HUES48 (cell line): ENCODE data around the gene RBM5.

ENCODE experiments used
- H3K27ac ChIP-seq: one replicate; pipeline ENCODE4 v1.7.0; 2013; ENCODE audit warnings: low read depth, low read length, inconsistent platforms
- H3K27me3 ChIP-seq: 2 replicates; pipeline ENCODE4 v1.6.1; 2013; ENCODE audit warnings: mild to moderate bottlenecking, low read length; ENCODE audit not compliant: control insufficient read depth, insufficient read depth
- H3K36me3 ChIP-seq: 2 replicates; pipeline ENCODE4 v1.6.1; 2013; ENCODE audit warnings: low read length; ENCODE audit not compliant: control insufficient read depth, insufficient read depth
- H3K4me1 ChIP-seq: 2 replicates; pipeline ENCODE4 v1.6.1; 2013; ENCODE audit warnings: mild to moderate bottlenecking, low read length; ENCODE audit not compliant: control insufficient read depth, insufficient read depth
- H3K4me3 ChIP-seq: 2 replicates; pipeline ENCODE4 v1.5.1; 2013; ENCODE audit warnings: mild to moderate bottlenecking, low read depth, low read length
- H3K9ac ChIP-seq: 2 replicates; pipeline ENCODE4 v1.6.1; 2013; ENCODE audit warnings: mild to moderate bottlenecking, low read depth, low read length, moderate library complexity
- H3K9me3 ChIP-seq: 2 replicates; pipeline ENCODE4 v1.6.1; 2013; ENCODE audit warnings: low read length; ENCODE audit not compliant: control insufficient read depth, insufficient read depth

RBM5 gene

GRCh38 chr3:50128001-50128400, 39.3 kb downstream of the RBM5 start:
- Histone ChIP-seq H3K4me1 (peaks cover 20% of the 10 kb centered on the region), H3K27me3 (no peaks in the 10 kb centered on the region), H3K27ac (no peak overlapping the region), H3K4me3 (no peak overlapping the region), H3K36me3 (no peaks in the 10 kb centered on the region), H3K9ac (no peak overlapping the region), H3K9me3 (no peaks in the 10 kb centered on the region)

GRCh38 chr3:50130436-50130835, 41.7 kb downstream of the RBM5 start:
- H3K27ac ChIP-seq = no peak overlapping the region
- no peak overlapping the region for H3K9ac ChIP-seq
- H3K36me3 ChIP-seq = no peaks in the 10 kb centered on the region
- no peak overlapping the region for H3K4me3 ChIP-seq
- H3K27me3 ChIP-seq = no peaks in the 10 kb centered on the region
- H3K4me1 ChIP-seq = peaks cover 13% of the 10 kb centered on the region
- H3K9me3 ChIP-seq = no peaks in the 10 kb centered on the region

- Histone ChIP-seq H3K36me3 (no peaks in the 10 kb centered on the region), H3K4me3 (no peak overlapping the region), H3K27ac (no peak overlapping the region), H3K27me3 (no peaks in the 10 kb centered on the region), H3K4me1 (peaks cover 2% of the 10 kb centered on the region), H3K9me3 (no peaks in the 10 kb centered on the region), H3K9ac (no peak overlapping the region)
Measured at GRCh38 chr3:50132421-50133282, 43.9 kb downstream of the RBM5 start.

GRCh38 chr3:50133283-50133615, 44.5 kb downstream of the RBM5 start:
- Histone ChIP-seq H3K27ac (no peak overlapping the region), H3K9ac (no peak overlapping the region), H3K27me3 (no peaks in the 10 kb centered on the region), H3K4me3 (no peak overlapping the region), H3K4me1 (peaks cover 8% of the 10 kb centered on the region), H3K9me3 (no peaks in the 10 kb centered on the region), H3K36me3 (no peaks in the 10 kb centered on the region)

- H3K27ac ChIP-seq = no peak overlapping the region
- H3K27me3 ChIP-seq = no peaks in the 10 kb centered on the region
- H3K9ac ChIP-seq = no peak overlapping the region
- H3K4me3 ChIP-seq = no peak overlapping the region
- no peaks in the 10 kb centered on the region for H3K9me3 ChIP-seq
- no peaks in the 10 kb centered on the region for H3K36me3 ChIP-seq
- H3K4me1 ChIP-seq = peaks cover 18% of the 10 kb centered on the region
Measured at GRCh38 chr3:50134367-50134766, 45.6 kb downstream of the RBM5 start.

- no peaks in the 10 kb centered on the region for H3K9me3 ChIP-seq
- no peaks in the 10 kb centered on the region for H3K36me3 ChIP-seq
- no peak overlapping the region for H3K4me3 ChIP-seq
- no peak overlapping the region for H3K27ac ChIP-seq
- H3K4me1 ChIP-seq = peaks cover 25% of the 10 kb centered on the region
- H3K27me3 ChIP-seq = no peaks in the 10 kb centered on the region
- no peak overlapping the region for H3K9ac ChIP-seq
Measured at GRCh38 chr3:50135964-50136363, 47.2 kb downstream of the RBM5 start.

GRCh38 chr3:50136714-50137405, 48.1 kb downstream of the RBM5 start:
- Histone ChIP-seq H3K9me3 (no peaks in the 10 kb centered on the region), H3K9ac (no peak overlapping the region), H3K4me1 (peaks cover 25% of the 10 kb centered on the region), H3K27ac (no peak overlapping the region), H3K36me3 (no peaks in the 10 kb centered on the region), H3K27me3 (no peaks in the 10 kb centered on the region), H3K4me3 (no peak overlapping the region)

GRCh38 chr3:50137531-50137930, 48.8 kb downstream of the RBM5 start:
- H3K9me3 ChIP-seq = no peaks in the 10 kb centered on the region
- no peaks in the 10 kb centered on the region for H3K27me3 ChIP-seq
- peaks cover 25% of the 10 kb centered on the region for H3K4me1 ChIP-seq
- no peak overlapping the region for H3K27ac ChIP-seq
- H3K36me3 ChIP-seq = no peaks in the 10 kb centered on the region
- no peak overlapping the region for H3K9ac ChIP-seq
- H3K4me3 ChIP-seq = no peak overlapping the region

- Histone ChIP-seq H3K27me3 (no peaks in the 10 kb centered on the region), H3K36me3 (no peaks in the 10 kb centered on the region), H3K9ac (no peak overlapping the region), H3K9me3 (no peaks in the 10 kb centered on the region), H3K27ac (no peak overlapping the region), H3K4me1 (peaks cover 25% of the 10 kb centered on the region), H3K4me3 (peak overlapping the region; percentile 15; the same call in 1 of the 2 replicates)
Measured at GRCh38 chr3:50138266-50139200, 49.8 kb downstream of the RBM5 start.

- Histone ChIP-seq H3K9ac (no peak overlapping the region), H3K9me3 (no peaks in the 10 kb centered on the region), H3K27ac (no peak overlapping the region), H3K4me1 (peaks cover 25% of the 10 kb centered on the region), H3K36me3 (no peaks in the 10 kb centered on the region), H3K27me3 (no peaks in the 10 kb centered on the region), H3K4me3 (peak overlapping the region; percentile 15; the same call in 1 of the 2 replicates)
Measured at GRCh38 chr3:50139308-50139707, 50.6 kb downstream of the RBM5 start.
